ENCODE measurements around the gene CDRT4.
A peak's percentile ranks its signal among the peaks of the same experiment; 100 is the strongest.

The CDRT4 gene

GRCh38 chr17:15492791-15493692 is 25.6 kb upstream of the CDRT4 start:
- DNase-seq: no peak

GRCh38 chr17:15492186-15492585 is 24.8 kb upstream of the CDRT4 start:
- no peak for DNase-seq

GRCh38 chr17:15490634-15491261 is 23.3 kb upstream of the CDRT4 start:
- DNase-seq: peak; percentile 50

- no peak for DNase-seq
Observed at GRCh38 chr17:15488557-15488956, 21.1 kb upstream of the CDRT4 start.

- no peak for DNase-seq
Observed at GRCh38 chr17:15485045-15485444, 17.6 kb upstream of the CDRT4 start.

- no peak for DNase-seq
Observed at GRCh38 chr17:15483431-15483830, 16.0 kb upstream of the CDRT4 start.

- no peak for DNase-seq
Observed at GRCh38 chr17:15482476-15482875, 15.1 kb upstream of the CDRT4 start.

- no peak for DNase-seq
Observed at GRCh38 chr17:15481481-15481880, 14.1 kb upstream of the CDRT4 start.

GRCh38 chr17:15480204-15480603 is 12.8 kb upstream of the CDRT4 start:
- DNase-seq: no peak

GRCh38 chr17:15479703-15480102 is 12.3 kb upstream of the CDRT4 start:
- DNase-seq: no peak

- DNase-seq: no peak
Observed at GRCh38 chr17:15478845-15479244, 11.4 kb upstream of the CDRT4 start.

- no peak for DNase-seq
Observed at GRCh38 chr17:15475631-15476354, 8.4 kb upstream of the CDRT4 start.

GRCh38 chr17:15472891-15473290 is 5.5 kb upstream of the CDRT4 start:
- no peak for DNase-seq

GRCh38 chr17:15470536-15470935 is 3.1 kb upstream of the CDRT4 start:
- DNase-seq: no peak

GRCh38 chr17:15469260-15469659 is 1.8 kb upstream of the CDRT4 start:
- DNase-seq: no peak

- DNase-seq: no peak
Observed at GRCh38 chr17:15468126-15468525, 705 bp upstream of the CDRT4 start.

- DNase-seq: no peak
Observed at GRCh38 chr17:15466131-15466530, 1.3 kb downstream of the CDRT4 start.

GRCh38 chr17:15465045-15465701 is 2.2 kb downstream of the CDRT4 start:
- DNase-seq: no peak

GRCh38 chr17:15464231-15464985 is 3.0 kb downstream of the CDRT4 start:
- no peak for DNase-seq

GRCh38 chr17:15462976-15463772 is 4.2 kb downstream of the CDRT4 start:
- DNase-seq: no peak

GRCh38 chr17:15457723-15458094 is 9.7 kb downstream of the CDRT4 start:
- no peak for DNase-seq
